Stimulated activated CD4-positive, alpha-beta T cell treated with anti-CD3 and anti-CD28 coated beads, Interleukin-15, amount 100 ng/mL, for 24 hours (primary cell): ENCODE measurements around the gene INCA1.

Experiments
- DNase-seq: peaks from one replicate; pipeline ENCODE4 v3.0.0-alpha.2; 2020

The INCA1 gene

DNA sequence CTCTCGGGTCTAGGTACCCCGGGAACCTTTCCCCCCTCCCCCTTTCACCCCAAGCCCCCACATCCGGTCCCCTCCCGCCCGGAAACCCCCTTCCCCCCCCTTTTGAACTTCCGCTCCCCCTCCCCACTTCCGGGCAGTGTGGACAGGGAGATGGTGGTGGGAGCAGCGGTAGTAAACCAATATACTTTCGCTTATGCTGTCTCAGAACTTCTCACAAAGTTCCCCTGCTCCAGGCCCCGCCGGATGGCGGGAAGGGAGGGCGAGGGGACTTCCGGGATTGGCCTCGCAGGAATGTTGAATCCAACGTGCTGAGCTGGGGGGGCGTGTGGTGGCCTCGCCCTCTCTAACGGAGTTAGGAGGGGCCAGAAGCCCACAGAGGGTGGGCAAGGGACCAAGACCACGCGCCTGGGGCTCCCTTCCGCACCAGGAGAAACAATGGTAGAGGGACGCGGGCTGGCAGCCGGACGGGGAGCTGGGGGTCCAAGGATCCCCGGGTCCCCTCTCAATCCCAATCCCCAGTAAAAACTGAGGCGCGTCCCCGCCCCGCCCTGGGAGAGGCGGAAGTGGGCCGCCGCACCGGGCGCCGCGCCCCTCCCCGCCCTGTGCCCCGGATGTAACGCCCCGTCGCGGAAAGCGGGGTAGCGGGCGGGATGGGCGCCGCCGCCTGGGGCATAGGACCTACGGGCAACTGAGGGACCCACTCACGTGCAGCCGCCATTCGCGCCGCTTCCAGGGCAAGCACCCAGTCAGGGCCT is 49.7 kb downstream of the INCA1 start:
- peak; percentile 80 for DNase-seq

DNA sequence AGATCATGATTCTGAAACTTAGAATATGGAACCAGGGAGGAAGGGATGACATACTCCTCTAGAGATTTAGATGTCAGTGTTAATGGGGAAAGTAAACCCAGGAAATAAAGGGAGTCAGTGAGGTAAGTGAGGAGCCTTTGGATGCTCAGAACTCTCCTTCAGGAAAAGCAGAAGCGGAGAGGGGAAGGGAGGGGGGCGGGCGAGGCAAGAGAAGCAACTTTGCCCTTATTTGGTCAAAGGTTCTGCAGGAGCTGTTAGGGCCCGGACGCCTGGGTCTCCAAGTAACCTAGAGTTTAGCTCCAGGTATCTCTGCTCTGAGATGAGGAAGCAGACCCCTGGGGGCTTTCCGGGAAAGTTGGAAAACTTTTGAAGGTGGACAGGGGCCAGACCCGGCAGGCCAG is 50.3 kb downstream of the INCA1 start:
- DNase-seq: no peak

DNA sequence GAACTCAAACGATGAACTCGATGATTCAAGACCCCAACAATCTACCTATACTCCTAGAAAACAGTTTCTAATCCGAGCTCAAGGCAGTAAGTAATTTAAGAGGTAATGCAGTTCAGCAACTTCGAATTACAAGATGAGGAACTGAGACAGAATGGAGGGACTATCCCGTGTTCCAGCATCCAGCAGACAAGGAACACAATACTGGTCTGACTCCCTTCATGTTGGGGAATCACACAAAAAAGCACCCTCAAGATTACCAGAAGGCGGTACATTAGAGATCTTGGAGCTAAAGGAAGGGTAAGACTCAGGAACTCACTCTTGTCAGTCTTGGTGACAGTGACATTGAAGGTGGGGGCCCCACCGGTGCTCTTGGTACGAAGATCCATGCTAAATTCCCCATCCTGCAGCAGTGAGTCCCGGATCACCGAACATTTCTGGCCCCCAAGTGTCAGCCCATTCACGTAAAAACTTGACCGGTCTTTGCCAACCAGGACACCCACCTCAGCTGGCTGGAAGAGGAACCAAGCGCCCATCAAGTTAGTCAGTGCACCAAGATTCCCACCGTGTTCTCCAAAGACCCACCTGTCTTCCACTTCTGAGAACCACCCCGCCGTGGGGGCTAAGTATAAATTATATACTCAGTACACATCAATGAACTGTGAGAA is 50.9 kb downstream of the INCA1 start:
- DNase-seq: no peak

DNA sequence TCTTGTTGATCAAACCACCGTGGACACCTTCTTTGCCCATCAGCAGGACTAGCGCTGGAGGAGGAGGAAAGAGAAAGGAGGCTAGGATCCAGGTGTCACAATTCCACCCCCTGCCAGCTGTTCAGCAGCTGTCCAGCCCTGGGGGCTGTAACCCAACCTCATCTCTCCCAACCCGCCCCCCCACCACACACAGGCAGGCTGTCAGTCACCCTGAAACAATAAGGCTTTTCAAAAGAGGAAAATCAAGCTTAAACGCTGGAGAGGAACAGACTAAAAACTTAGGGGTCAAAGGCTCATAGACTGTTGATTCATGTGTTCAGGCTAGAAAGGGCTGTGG is 51.4 kb downstream of the INCA1 start:
- no peak for DNase-seq

DNA sequence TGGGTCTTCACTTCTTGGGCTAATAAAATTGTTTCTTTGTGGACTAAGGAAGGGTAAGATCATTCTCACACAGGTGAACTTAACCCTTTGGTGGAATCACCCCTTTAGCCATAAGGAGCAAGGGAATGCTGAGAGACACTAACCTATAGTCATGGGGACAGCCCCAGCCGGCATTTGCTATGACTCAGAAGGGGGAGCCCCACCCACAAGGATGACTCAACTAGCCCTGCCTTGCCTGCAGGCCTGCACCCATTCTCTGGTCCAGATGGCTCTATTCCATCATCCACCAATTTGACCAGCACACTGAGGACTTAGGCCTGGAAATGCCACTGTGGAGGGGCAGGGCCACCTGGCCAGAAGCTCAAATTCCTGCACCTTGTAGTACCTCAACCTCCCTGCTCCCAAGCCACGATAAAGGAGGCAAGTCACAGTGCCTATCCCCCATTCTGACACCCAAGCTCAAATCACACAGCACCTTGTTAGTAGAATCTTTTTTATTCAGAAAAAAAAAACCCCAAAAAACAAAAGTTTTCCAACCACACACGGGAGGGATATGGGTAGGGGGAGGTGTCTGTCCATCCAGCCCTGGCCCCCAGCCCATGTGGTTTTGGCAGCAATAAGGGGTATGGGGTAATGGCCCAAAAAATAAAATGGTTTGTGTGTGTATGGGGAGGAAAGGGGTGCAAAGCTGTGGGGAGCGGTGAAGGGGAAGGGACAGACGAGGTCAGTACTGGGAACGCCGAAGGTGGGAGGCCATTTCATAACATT is 52.0 kb downstream of the INCA1 start:
- DNase-seq: peak; percentile 92

DNA sequence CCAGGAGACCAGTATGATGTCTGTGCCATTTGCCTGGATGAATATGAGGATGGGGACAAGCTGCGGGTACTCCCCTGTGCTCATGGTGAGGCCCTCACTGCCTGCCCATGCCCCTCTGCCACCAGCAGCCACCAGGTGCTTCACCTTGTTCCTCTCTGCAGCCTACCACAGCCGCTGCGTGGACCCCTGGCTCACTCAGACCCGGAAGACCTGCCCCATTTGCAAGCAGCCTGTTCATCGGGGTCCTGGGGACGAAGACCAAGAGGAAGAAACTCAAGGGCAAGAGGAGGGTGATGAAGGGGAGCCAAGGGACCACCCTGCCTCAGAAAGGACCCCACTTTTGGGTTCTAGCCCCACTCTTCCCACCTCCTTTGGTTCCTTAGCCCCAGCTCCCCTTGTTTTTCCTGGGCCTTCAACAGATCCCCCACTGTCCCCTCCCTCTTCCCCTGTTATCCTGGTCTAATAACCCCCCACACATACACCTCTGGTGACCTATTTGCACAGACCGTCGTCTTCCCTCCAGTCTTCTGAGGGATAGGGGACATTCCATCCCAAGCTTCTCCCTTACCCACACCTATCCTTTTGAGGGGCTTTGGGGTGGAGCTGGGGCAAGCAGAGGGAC is 52.7 kb downstream of the INCA1 start:
- DNase-seq: peak; percentile 62

DNA sequence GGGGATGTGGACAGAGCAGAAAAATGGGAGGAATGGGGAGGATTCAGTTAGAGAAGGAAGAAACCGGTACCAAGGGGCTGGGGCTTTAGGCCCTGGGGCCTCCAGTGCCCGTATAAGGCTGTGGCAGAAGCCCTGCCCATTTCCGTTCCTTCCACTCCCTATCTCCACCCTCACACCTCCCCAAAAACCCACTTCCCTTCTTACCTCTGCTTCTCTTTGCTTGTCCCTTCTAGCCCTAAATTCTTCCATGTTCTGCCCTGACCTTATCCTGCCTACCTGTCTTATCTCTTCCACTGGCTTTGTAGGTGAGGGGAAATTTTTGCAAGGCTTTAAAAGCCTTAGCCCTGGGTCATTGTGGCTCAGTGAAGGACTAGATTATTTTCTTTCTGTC is 53.2 kb downstream of the INCA1 start:
- peak; percentile 75 for DNase-seq

DNA sequence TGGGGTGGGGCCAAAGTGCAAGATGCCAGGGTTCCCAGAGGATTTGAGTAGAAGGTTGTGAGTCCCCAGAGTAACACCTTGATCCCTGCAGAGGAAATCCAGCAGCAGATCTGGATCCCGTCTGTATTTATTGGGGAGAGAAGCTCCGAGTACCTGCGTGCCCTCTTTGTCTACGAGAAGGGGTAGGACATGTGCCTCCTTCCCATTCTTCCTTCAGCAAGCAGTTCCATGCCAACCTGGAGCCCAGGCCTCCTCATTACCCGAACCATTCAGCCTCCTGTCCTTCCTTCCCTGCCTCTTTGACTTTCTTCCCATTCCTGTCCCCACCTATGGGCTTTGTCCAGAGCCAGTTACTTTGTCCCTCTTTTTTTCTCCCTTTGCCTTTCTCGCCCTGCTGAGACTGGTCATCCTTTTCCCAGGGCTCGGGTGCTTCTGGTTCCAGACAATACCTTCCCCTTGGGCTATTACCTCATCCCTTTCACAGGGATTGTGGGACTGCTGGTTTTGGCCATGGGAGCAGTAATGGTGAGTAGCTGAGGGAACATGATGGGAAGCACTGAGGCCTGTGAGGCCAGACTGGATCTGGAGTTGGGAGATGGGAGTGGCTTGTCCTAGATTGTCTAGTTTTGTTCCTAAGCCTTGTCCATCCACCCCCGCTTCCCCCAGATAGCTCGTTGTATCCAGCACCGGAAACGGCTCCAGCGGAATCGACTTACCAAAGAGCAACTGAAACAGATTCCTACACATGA is 54.4 kb downstream of the INCA1 start:
- DNase-seq: no peak

DNA sequence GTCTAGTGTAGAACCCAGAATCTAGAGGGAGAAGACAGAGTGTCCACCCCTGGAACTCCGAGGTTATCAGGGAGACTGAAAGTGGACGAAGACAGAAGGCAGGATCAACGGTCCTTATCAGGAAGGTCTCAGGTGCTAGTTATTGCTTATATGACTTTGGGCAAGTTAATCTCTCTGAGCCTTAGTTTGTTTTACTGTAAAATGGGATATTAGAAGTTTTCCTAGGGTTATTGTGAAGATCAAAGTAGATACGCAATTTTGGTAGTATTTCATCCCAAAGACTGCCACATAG is 56.1 kb downstream of the INCA1 start:
- no peak for DNase-seq

DNA sequence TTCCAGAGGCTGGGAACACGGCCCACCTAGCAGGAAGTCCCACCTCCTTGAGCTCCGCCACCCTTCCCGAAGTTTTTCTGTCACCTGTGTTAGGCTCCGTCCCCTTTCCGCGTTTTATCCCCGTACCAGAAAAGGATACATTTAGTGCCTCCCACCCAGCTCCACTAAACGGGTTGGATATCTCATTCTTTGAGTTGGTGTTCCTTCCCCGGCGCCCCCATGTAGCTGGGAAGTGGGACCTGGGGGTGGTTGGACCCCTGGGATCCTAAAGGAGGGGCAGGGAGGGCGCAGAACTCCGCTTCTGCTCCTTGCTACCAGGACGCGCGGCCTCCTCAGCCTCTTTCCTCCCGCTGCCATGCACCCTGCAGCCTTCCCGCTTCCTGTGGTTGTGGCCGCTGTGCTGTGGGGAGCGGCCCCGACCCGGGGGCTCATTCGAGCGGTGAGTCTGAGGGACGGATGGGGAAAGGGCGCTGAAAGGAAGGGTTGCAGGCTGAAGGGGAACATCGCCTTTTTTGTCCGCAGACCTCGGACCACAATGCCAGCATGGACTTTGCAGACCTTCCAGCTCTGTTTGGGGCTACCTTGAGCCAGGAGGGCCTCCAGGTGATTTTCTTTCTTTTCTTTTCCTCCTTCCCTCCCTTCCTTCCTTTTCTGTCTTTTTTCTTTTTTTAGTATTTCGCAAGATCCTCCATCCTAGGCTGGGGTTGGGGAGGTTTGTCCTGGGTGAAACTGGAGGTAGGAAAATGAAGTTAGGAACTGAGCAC is 56.6 kb downstream of the INCA1 start:
- DNase-seq: peak; percentile 64

DNA sequence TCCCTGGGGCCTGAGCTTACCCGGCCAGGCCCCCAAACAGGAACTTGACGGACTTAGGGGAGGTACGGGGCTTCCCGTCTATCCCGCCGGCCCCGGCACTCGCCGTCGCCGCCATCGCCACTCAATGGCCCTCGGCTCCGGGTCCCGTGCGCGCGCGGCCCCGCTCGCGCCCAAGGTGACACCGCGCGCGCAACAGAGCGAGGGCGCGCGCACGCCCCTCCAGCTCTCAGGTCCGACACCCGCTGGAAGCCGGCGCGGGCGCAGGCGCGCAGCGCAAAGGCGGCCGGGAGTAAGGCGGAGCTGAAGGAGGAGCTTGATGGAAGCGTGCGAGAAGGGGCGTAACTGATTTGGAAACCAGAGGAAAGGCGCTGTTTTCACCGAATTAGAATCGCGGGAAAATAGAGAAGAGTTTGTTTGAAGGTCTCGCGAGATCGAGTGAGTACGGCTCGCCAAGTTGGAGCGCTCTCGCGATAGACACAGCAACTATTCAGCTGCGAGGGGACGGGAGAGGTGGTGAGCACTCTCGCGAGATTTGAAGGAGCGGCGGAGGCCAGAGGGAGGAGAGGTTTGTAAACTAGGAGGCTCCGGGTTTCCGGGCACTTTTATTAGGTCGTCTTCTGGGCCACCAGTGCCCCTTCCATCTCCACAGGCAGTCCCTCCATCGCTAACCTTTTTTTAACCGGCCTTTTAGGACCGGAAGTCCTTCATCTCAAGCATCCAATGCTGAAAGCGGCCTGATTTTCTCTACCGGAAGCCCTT is 57.3 kb downstream of the INCA1 start, which contains the start of the genes RNF167 and SLC25A11:
Gene RNF167, plus strand, starts transcription at position 473 of the 759 bp plus-strand sequence. CDS start 642 bp downstream, outside the sequence.
Gene SLC25A11, minus strand, starts transcription at position 251 of the 759 bp plus-strand sequence. Its CDS starts 136 bp downstream, at position 115.
- DNase-seq: peak; percentile 96

DNA sequence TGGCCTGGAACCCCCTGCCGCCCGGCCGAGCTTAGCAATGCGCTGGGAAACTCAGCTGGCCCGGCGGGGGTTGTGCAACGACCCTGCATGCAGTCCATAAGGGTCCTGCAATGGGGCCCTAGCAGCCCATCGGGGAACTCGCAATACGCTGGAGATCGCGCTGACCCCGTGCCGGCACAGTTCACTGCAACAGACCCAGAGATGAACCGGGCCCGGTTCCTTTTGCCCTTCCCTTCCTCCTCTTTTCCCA is 57.9 kb downstream of the INCA1 start:
- DNase-seq: peak; percentile 42

DNA sequence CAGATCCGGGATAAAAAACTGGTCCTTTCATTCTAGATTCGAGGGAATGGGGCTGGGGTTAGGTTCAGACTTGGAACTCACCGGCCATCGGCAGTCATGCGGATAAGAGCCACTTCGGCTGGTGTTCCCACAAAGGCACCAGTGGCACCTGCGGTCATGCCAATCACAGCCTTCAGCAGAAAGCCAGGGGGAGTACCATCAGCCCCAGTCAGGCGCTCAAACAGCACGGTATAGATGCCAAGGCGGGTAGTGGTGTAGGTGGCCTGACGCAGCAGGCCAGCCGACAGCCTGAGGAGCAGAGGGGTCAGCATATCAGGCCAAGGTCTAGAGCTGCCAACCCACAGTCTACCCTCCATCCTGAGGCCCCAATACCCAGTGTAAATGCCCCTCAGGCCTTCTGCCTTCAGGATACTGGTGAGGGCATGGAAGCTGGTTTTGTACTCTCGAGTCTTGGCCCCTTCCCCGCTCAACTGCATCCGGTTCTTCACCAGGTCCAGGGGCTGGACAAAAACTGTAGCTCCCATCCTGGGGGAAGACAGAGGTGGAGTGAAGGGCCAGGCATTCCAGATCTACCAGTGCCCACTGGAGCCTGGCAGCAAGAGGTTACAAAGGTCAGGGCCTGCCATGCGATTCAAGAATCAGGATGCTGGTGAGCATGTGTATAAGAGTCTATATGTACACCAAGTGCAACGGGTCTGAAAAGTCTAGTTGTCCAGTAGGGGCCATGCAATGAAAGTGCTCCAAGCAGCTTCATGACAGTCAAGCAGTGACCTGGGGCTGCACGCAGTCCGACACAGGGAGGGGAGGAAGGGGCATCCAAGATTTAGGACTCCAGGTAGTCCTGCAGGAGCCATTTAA is 58.4 kb downstream of the INCA1 start:
- no peak for DNase-seq
